HG03135 (cell line): ENCODE results near the gene RASA3.
A peak's percentile ranks its signal among the peaks of the same experiment; 100 is the strongest.
"Not testable (repeated sequence)": the region's sequence is repeated elsewhere in the genome, so short reads cannot be mapped to it uniquely, and the experiment has no call there.

Experiments used
- ATAC-seq: cut with Tn5 transposase; IDR thresholded peaks from one replicate; pipeline ENCODE4 v1.9.1; 2021; ENCODE audit warnings: mild to moderate bottlenecking, moderate library complexity; ENCODE audit not compliant: unreplicated experiment

The RASA3 gene

GRCh38 chr13:114142640-114143490 is 10.4 kb upstream of the RASA3 start:
- ATAC-seq, result no peak

DNA sequence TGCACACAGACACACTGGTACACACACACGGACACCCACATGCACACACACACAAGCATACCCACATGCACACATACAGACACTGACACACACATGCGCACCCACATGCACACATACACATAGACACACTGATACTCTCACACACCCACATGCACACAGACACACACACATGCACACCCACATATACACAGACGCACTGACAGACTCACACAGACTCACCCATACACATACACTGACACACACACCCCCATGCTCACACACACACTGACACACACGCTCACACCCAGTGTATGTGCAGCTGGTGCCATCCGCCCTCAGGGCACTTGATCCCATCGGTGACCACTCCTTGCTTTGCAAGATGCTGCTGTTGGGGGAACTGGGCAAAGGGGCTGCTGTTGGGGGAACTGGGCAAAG is 9.7 kb upstream of the RASA3 start:
- no peak for ATAC-seq

GRCh38 chr13:114141261-114141996 is 9.0 kb upstream of the RASA3 start:
- ATAC-seq, result no peak

GRCh38 chr13:114140906-114141250 is 8.5 kb upstream of the RASA3 start:
- ATAC-seq, result no peak

GRCh38 chr13:114140131-114140905 is 7.9 kb upstream of the RASA3 start:
- ATAC-seq, result no peak

GRCh38 chr13:114136576-114136975 is 4.2 kb upstream of the RASA3 start:
- no peak for ATAC-seq

DNA sequence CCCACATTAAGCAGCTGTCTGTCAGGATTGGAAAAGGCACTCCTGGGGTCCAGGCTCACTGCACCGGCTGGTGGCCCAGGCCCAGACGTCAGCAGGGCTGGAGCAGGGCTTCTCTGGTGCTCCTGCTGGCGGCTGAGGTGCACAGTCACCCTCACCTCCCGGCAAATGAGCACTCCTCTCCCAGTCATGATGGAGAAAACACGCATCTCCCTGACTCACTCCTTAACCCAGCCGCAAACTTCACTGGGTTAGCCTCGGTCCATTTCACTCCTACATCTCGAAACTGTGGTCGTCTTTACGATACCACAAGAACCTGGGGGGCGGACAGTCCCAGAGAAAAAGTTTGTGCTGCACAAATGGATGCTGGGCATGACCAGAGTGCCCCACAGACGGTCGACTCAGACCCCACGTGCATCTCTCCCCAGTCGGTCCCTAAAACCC is 3.3 kb upstream of the RASA3 start:
- ATAC-seq, result no peak

- ATAC-seq, result no peak
These were observed 2.7 kb upstream of the RASA3 start for GRCh38 chr13:114134944-114135610.

DNA sequence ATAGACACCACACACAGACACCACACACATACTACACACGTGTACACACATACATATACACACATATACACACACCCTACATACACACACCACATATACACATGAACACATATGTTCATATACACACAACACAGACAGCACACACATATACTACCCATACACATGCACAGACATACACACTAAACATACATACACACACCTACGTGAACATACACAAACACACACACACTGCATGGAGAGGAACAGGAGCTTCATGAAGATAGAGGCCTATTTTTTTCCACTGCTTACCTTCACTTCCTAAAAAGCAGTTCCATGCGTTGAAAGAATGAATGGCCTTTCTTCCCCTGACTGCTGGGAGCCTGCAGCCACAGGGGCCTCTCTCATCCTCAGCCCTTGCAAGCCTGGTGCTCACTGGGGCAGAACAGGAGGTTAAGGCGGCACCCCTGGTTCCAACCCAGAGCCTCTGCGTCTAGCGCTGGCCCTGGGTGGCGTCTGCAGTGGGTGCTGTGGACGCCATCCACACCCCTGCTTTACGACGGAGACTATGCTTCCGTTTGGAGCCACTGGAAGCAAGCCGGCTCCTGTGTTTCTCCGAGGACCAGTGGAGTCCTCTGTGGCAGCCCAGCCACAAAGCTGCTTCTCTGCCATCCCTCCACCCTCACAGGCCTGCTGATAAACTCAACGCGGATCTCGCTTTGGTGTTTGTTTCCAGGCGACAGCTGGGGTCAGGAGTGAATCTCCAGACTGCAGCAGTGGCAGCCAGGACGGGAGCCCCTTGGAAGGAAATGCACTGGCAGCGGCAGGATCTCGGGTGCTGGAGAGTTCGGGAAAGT is 1.9 kb upstream of the RASA3 start:
- no peak for ATAC-seq

GRCh38 chr13:114133552-114133951 is 1.1 kb upstream of the RASA3 start:
- not testable (repeated sequence) for ATAC-seq

DNA sequence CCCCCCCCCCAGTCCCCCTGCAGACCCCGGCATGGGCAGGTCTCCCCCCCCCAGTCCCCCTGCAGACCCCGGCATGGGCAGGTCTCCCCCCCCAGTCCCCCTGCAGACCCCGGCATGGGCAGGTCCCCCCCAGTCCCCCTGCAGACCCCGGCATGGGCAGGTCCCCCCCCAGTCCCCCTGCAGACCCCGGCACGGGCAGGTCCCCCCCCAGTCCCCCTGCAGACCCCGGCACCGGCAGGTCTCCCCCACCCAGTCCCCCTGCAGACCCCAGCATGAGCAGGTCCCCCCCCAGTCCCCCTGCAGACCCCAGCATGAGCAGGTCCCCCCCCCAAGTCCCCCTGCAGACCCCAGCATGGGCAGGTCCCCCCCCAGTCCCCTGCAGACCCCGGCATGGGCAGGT is 703 bp upstream of the RASA3 start:
- ATAC-seq, result not testable (repeated sequence)

- ATAC-seq, result peak; percentile 3
These were observed 622 bp downstream of the RASA3 start for GRCh38 chr13:114131583-114132418.

DNA sequence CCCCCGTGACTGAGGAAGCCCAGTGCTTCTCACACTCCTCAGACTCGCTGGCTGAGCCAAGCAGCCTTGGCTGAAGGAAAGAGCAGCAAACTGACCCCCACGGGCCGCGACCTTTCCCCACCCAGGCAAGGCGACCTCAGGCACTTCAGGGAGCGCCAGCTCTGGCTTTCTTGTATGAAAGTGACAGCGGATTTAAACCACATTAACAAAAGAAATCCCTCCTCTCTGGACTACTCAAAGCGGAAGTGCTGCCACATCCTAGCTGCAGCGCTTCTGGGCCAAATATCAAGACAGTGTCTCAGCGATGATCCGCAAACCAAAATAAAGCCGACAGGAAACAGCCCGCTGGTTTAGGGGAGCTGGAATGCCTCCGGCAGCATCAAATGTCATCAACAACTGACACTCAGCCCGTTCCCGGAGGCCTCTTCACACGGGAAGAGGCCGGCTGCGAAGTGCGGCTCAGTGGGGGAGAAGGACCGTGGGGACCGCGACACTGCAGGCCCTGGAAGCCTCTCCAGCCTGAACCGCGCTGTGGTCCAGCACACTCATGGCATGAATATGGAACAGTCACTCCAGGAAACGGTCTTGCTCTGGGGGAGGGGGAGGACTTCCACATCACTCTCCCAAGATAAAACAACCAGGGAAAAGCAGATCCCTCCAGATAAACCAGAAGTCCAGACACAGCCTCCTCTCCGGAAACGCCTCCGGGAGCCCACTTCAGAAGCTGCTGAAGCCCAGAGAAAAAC is 1.4 kb downstream of the RASA3 start:
- ATAC-seq, result no peak

GRCh38 chr13:114130131-114130836 is 2.1 kb downstream of the RASA3 start:
- ATAC-seq, result no peak

DNA sequence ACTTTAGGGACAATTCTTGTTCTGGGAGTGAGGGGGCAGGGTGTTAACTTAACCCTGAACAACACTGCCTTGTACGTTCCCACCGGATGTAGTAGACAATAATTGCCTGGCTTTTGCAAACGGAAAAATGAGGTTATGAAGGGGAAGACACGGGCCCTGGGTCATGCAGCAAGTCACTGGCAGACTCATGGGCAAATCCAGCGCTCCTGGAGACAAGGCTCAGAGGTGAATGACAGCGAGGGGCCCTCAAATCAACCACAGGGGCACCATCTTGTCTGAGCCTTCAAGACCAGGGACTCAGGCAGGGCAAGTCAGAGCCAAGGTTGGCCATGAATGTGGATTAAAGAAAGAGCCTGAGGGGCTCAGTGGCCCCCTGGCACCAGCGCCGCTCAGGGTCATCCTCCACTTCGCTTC is 2.8 kb downstream of the RASA3 start:
- ATAC-seq, result no peak

DNA sequence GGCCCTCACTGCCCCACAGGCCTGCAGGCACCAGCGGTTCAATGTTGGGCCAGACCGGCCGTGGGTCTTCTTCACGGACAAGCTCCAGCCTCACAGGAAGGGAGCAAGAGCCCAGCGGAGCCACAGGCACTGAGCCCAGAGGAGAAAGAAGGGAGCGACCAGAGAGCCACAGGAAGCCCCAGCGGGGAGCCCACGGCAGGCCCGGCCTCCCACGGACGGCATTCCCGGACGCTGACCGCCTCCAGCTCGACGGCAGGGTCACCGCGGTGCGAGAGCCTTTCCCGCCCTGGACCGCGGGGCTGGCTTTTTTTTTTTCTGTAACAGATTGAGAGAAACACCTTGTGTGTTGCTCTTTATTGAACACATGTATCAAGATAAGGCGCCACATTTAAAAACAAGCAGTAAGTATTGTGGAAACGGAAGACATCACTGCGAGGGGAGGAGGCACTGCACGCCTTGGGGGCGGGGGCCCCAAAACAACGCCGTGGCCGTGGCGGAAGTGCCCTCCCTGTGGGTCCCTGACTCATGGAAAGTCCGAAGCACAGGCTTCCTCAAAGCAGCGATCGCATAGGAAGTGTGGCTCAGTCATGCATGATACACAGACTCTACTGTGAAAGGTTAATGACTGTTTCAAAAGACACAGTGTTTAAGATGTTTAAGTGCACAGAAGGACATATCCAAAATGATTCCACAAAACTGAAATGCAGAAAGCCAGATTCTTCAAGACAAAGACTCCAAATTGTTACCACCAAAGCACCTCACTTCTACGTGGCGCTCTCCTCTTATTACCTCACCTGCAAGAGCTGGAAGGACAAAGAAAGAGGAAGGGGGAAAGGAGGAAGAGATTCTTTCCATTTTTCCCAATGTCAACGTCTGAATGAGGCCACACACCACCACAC is 3.5 kb downstream of the RASA3 start:
- ATAC-seq, result peak; percentile 51

DNA sequence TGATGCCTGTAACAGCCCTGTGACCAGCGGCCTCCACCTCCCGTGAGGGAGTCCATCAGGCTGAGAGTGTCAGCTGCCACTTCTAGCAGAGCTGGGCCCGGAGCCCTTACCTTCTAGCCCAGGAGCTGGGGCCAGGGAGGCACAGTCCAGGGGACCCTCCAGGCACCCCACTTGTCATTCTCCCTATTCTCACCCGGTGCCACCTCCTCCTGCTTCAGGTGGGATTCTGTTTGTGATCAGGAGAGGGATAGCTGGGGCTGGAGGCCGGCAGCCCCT is 4.1 kb downstream of the RASA3 start:
- no peak for ATAC-seq
